Lung (tissue), 12 donors: Measurements from ENCODE around the gene SLC22A12. TPM values are rescaled to one million over a fixed set of nuclear protein-coding genes. Genes with fewer than 3 reads are reported as not detected.
"Not testable (repeated sequence)": the region's sequence is repeated elsewhere in the genome, so short reads cannot be mapped to it uniquely, and the experiment has no call there.

Source experiments
- ATAC-seq: fragments of 200-7000 bp; cut with Tn5 transposase; one replicate; pipeline ENCODE4 v1.9.1; 2020; ENCODE audit warnings: moderate number of reproducible peaks; ENCODE audit not compliant: insufficient read depth, low FRiP score
- DNase-seq, 3 donors: peaks; one replicate each; pipeline ENCODE4 v3.0.0-alpha.2; 2013 to 2017
- H3K27ac ChIP-seq, 2 donors: one replicate each; pipeline ENCODE4 v1.5.1; 2013; ENCODE audit warnings: mild to moderate bottlenecking in 2 of 2, moderate library complexity in 2 of 2, control low read depth in 1 of 2, inconsistent platforms in 1 of 2, low read depth in 1 of 2, low read length in 1 of 2
- H3K27me3 ChIP-seq, 3 donors: one replicate each; pipeline ENCODE4 v1.5.1; 2013; ENCODE audit warnings: low read length in 2 of 3; ENCODE audit not compliant: control insufficient read depth in 3 of 3, insufficient read depth in 3 of 3
- H3K36me3 ChIP-seq, 4 donors: one replicate each; pipeline ENCODE4 v1.5.1; 2013; ENCODE audit warnings: low read length in 4 of 4, mild to moderate bottlenecking in 1 of 4, moderate library complexity in 1 of 4; ENCODE audit not compliant: control insufficient read depth in 4 of 4, insufficient read depth in 4 of 4
- H3K4me1 ChIP-seq, 5 donors: one replicate each; pipeline ENCODE4 v1.5.1; 2013; ENCODE audit warnings: low read length in 5 of 5, mild to moderate bottlenecking in 2 of 5, moderate library complexity in 1 of 5; ENCODE audit not compliant: control insufficient read depth in 5 of 5, insufficient read depth in 5 of 5
- H3K4me3 ChIP-seq: one replicate; pipeline ENCODE4 v1.5.1; 2013; ENCODE audit warnings: mild to moderate bottlenecking, control low read depth, moderate library complexity
- H3K9ac ChIP-seq, 2 donors: one replicate each; pipeline ENCODE4 v1.5.1; 2013; ENCODE audit warnings: low read length in 2 of 2, control low read depth in 1 of 2; ENCODE audit not compliant: insufficient read depth in 1 of 2
- H3K9me3 ChIP-seq, 4 donors: one replicate each; pipeline ENCODE4 v1.5.1; 2013; ENCODE audit warnings: low read length in 3 of 4, mild to moderate bottlenecking in 1 of 4, moderate library complexity in 1 of 4; ENCODE audit not compliant: control insufficient read depth in 4 of 4, insufficient read depth in 3 of 4
- CTCF ChIP-seq: IDR thresholded peaks from 2 replicates; pipeline ENCODE4 v1.5.1; 2012; ENCODE audit warnings: mild to moderate bottlenecking; ENCODE audit errors: control extremely low read depth, extremely low read depth
- WGBS, 2 donors: extraction: QIAGEN DNeasy Blood & Tissue Kit; methylation state at CpG; one replicate each; pipeline ENCODE4 v1.1.7; 2013; 5-methylcytosine and 5-hydroxymethylcytosine counted together
- polyA plus RNA-seq, 2 donors: library from polyadenylated mRNA; stranded (reverse); fragments of 200-250 nt; gene quantifications; one replicate each; pipeline ENCODE4 v1.2.1, GENCODE V29; 2013
- total RNA-seq, 2 donors: library from RNA; depleted of rRNA in 1 of 2; stranded (reverse); fragments of >200 nt in 1 of 2; gene quantifications; one replicate each; pipeline ENCODE4 v1.2.1, GENCODE V29; 2014 to 2021
- donor health status: control.
- donor health status: control.
- donor health status: Bipolar disorder and iron deficiency.
- donor health status: healthy.
- donor health status: DM: yes; HTN: yes; CAD: no.

SLC22A12 gene
- total and polyA plus RNA-seq, 4 donors, result not detected

GRCh38 chr11:64592656-64593055 lies 1.6 kb downstream of the SLC22A12 start:
- DNase-seq, result no peak
- 87 to 92% methylated on average over 9 of the region's 9 CpGs for WGBS, 2 donors
- TF ChIP-seq CTCF, result no peak
- no peak overlapping the region for H3K27ac ChIP-seq
- H3K9ac ChIP-seq, result no peak overlapping the region
- H3K36me3 ChIP-seq, result no peaks in the 10 kb centered on the region
- H3K4me3 ChIP-seq, result no peak overlapping the region
- peaks cover 0 to 8% (median 4%) of the 10 kb centered on the region in 4 donors for H3K9me3 ChIP-seq
- H3K4me1 ChIP-seq, result no peaks in the 10 kb centered on the region
- no peak for ATAC-seq
- no peaks in the 10 kb centered on the region for H3K27me3 ChIP-seq

- Histone ChIP-seq H3K4me3 (no peak overlapping the region), H3K27me3 (no peaks in the 10 kb centered on the region), H3K27ac (no peak overlapping the region), H3K4me1 (no peaks in the 10 kb centered on the region), H3K36me3 (no peaks in the 10 kb centered on the region), H3K9me3 (peaks cover 0 to 6% (median 2%) of the 10 kb centered on the region in 4 donors), H3K9ac (no peak overlapping the region)
- WGBS, 2 donors, result 85 to 87% methylated on average over 32 of the region's 32 CpGs
- no peak for TF ChIP-seq CTCF
- ATAC-seq (no peak), DNase-seq (no peak)
These were observed 2.4 kb downstream of the SLC22A12 start for GRCh38 chr11:64593156-64594105.

GRCh38 chr11:64594159-64594939 lies 3.3 kb downstream of the SLC22A12 start:
- H3K36me3 ChIP-seq, result no peaks in the 10 kb centered on the region
- 92 to 94% methylated on average over 14 of the region's 14 CpGs for WGBS, 2 donors
- no peaks in the 10 kb centered on the region for H3K4me1 ChIP-seq
- H3K9me3 ChIP-seq, result peaks cover 0 to 3% (median 0%) of the 10 kb centered on the region in 4 donors
- H3K27me3 ChIP-seq, result no peaks in the 10 kb centered on the region
- no peak for DNase-seq
- H3K4me3 ChIP-seq, result no peak overlapping the region
- no peak for TF ChIP-seq CTCF
- no peak overlapping the region for H3K9ac ChIP-seq
- H3K27ac ChIP-seq, result no peak overlapping the region
- ATAC-seq, result no peak

- not testable (repeated sequence) for ATAC-seq, H3K4me3 ChIP-seq, DNase-seq, H3K4me1 ChIP-seq, H3K9ac ChIP-seq, H3K27ac ChIP-seq, H3K9me3 ChIP-seq, H3K27me3 ChIP-seq, H3K36me3 ChIP-seq
- 72 to 82% methylated on average over 1 of the region's 1 CpG for WGBS, 2 donors
These were observed 4.9 kb downstream of the SLC22A12 start for GRCh38 chr11:64595922-64596321.
